Ovary (tissue), 9 donors: ENCODE data around the gene RGS10. TPM values are rescaled to one million over a fixed set of nuclear protein-coding genes. Genes with fewer than 3 reads are reported as not detected.

Source experiments
- DNase-seq, 5 donors: peaks; one replicate each; pipeline ENCODE4 v3.0.0-alpha.2; 2019 to 2020
- H3K27ac ChIP-seq, 2 donors: fragments of 200-600 bp; one replicate each; pipeline versions ENCODE4 v1.5.1 to v1.8.0; 2019 to 2022
- H3K27me3 ChIP-seq: fragments of 200-600 bp; one replicate; pipeline ENCODE4 v1.8.0; 2022
- H3K36me3 ChIP-seq: fragments of 200-600 bp; sonication (generic); one replicate; pipeline ENCODE4 v1.5.1; 2019
- H3K4me1 ChIP-seq: one replicate; pipeline ENCODE4 v1.8.1; 2013; ENCODE audit warnings: mild to moderate bottlenecking, moderate library complexity; ENCODE audit not compliant: insufficient read depth
- H3K4me3 ChIP-seq: fragments of 200-600 bp; sonication (generic); one replicate; pipeline ENCODE4 v1.5.1; 2017
- H3K9me3 ChIP-seq, 2 donors: fragments of 200-600 bp in 1 of 2; sonication (generic) in 1 of 2; one replicate each; pipeline versions ENCODE4 v1.5.1 to v1.8.1; 2013 to 2019; ENCODE audit warnings: mild to moderate bottlenecking in 1 of 2, moderate library complexity in 1 of 2
- EP300 ChIP-seq: sonication (generic); formaldehyde crosslinking; IDR thresholded peaks from one replicate; pipeline ENCODE4 v1.6.1; 2017; ENCODE audit warnings: antibody characterized with exemption
- POLR2A ChIP-seq: fragments of 450-650 bp; IDR thresholded peaks from one replicate; pipeline ENCODE4 v1.6.1; 2017; ENCODE audit warnings: antibody characterized with exemption, mild to moderate bottlenecking, moderate library complexity
- WGBS, 3 donors: extraction: QIAGEN DNeasy Blood & Tissue Kit in 1 of 3; methylation state at CpG; one replicate each; pipeline versions ENCODE4 v1.1.5 to v1.1.7; 2013 to 2017; 5-methylcytosine and 5-hydroxymethylcytosine counted together
- intact Hi-C, 4 donors: fragments of 100-400 bp; cut with DNase I; formaldehyde crosslinking; loops; one replicate each; pipeline versions ENCODE4 v1.11.0 to v1.15.1; 2022 to 2023
- polyA plus RNA-seq, 2 donors: library from polyadenylated mRNA; stranded (reverse); fragments of 200-250 nt in 1 of 2; fragments of 350-450 nt in 1 of 2; fragmentation: Illumina TruSeq in 1 of 2; extraction: RNeasy Lipid Tissue Mini Kit (QIAGEN cat#74804) in 1 of 2; gene quantifications; one replicate each; pipeline ENCODE4 v1.2.3, GENCODE V29; 2013 to 2014
- total RNA-seq, 7 donors: library from RNA; depleted of rRNA in 2 of 7; stranded (reverse); fragments of >200 nt in 2 of 7; fragmentation: NEBNext Ultra II Directional in 3 of 7; extraction: Animal tissue kit (Norgen Biotek cat#: 25700) in 3 of 7; gene quantifications; one replicate each; pipeline versions ENCODE4 v1.1.0 to v1.2.4, GENCODE V29; 2016 to 2023
- TF ChIP-seq, protein P1 (sequence below), 3 donors: fragments of 450-650 bp in 2 of 3; fragments of 200-600 bp in 1 of 3; IDR thresholded peaks; one replicate each; pipeline versions ENCODE4 v1.5.1 to v1.8.0; 2016 to 2022; ENCODE audit warnings: antibody characterized with exemption in 3 of 3, mild to moderate bottlenecking in 1 of 3
- donor health status: DM: no; HTN: no; CAD: no; lungs with moderate emphysema.
- donor health status: DM: no; HTN: no; CAD: no.
- donor health status: Bipolar disorder and iron deficiency.
- donor health status: DM: yes; HTN: yes; CAD: no.
- donor health status: DM: no; HTN: no; CAD: no.
- donor health status: DM: yes; HTN: yes; CAD: no.

RGS10 gene
- total and polyA plus RNA-seq, 9 donors, result 7.6 to 63.3 (median 20.4) TPM

DNA sequence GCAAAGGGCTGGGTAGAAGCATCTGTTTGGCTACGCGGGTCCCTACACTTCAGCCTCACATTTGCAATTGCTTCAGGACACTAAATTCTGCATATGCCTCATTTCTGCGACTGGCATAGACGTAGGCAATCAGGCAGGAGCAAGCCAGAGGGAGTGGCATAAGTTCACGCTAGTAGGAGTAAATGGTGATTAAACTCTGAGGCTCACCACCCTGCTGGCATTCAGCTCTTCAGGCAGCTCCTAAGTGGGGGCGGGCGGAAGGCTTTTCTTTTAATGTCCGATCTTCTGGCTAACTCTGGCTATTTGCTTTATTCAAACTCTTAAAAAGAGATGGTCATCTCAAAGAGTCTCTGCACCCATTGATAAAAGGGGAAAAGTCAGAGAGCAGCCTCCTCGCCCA is 45.3 kb downstream of the RGS10 start:
- WGBS, 3 donors, result 93 to 95% (median 93%) methylated on average over 9 of the region's 9 CpGs
- DNase-seq, result no peak
- Histone ChIP-seq H3K36me3 (no peaks in the 10 kb centered on the region), H3K27me3 (no peaks in the 10 kb centered on the region), H3K4me1 (peaks cover 8% of the 10 kb centered on the region), H3K9me3 (no peaks in the 10 kb centered on the region), H3K4me3 (no peak overlapping the region), H3K27ac (no peak overlapping the region)
- TF ChIP-seq, protein P1, sequence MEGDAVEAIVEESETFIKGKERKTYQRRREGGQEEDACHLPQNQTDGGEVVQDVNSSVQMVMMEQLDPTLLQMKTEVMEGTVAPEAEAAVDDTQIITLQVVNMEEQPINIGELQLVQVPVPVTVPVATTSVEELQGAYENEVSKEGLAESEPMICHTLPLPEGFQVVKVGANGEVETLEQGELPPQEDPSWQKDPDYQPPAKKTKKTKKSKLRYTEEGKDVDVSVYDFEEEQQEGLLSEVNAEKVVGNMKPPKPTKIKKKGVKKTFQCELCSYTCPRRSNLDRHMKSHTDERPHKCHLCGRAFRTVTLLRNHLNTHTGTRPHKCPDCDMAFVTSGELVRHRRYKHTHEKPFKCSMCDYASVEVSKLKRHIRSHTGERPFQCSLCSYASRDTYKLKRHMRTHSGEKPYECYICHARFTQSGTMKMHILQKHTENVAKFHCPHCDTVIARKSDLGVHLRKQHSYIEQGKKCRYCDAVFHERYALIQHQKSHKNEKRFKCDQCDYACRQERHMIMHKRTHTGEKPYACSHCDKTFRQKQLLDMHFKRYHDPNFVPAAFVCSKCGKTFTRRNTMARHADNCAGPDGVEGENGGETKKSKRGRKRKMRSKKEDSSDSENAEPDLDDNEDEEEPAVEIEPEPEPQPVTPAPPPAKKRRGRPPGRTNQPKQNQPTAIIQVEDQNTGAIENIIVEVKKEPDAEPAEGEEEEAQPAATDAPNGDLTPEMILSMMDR (IDR thresholded peaks at IDR 0.05), result no peak
- TF ChIP-seq POLR2A, result no peak
- no peak for TF ChIP-seq EP300
- intact Hi-C loops, result no loop called here

DNA sequence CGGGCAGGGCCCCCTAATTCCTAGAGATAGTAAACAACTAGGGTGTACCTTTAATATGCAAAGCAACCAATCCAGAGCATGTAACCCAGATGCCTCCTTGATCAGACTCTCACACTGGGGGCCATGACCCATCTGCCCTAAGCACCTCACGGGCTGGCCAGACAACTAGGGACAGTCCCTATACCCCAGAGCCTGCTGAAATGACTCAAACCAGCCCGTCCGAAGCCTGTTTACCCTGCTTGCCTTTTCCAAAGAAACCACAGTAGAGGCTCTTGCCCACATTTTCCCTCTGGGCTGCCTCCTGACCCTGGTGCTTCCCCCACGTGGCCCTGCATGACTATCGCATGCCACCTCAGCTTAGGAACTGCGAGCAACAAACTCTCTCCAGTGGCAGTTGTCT is 46.2 kb downstream of the RGS10 start:
- Histone ChIP-seq H3K27ac (no peak overlapping the region), H3K27me3 (no peaks in the 10 kb centered on the region), H3K4me3 (no peak overlapping the region), H3K9me3 (no peaks in the 10 kb centered on the region), H3K4me1 (peaks cover 8% of the 10 kb centered on the region), H3K36me3 (no peaks in the 10 kb centered on the region)
- intact Hi-C loops, result no loop called here
- TF ChIP-seq POLR2A (no peak), EP300 (no peak)
- no peak for DNase-seq
- WGBS, 3 donors, result 88 to 91% (median 89%) methylated on average over 7 of the region's 7 CpGs

DNA sequence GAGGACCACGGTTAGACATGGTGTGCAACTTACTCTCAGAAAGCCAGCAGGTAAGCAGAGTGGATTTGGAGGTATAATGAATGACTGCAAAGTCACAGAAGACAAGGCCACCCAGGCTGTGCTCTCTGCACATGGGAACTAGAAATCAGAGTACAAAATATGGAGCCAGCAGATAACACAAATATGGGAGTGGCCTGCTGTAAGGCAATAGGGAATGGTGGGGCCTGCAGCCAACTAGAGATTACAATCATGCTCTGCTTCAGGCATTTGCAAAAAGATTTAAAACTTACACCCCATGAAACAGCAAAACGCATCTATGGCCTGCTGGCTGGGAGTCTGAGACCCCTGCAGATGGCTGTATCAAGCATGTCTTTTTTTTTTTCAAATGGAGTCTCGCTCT is 47.0 kb downstream of the RGS10 start:
- Histone ChIP-seq H3K27me3 (no peaks in the 10 kb centered on the region), H3K36me3 (no peaks in the 10 kb centered on the region), H3K4me1 (peaks cover 8% of the 10 kb centered on the region), H3K27ac (peak overlapping the region in 1 of 2 donors; percentile 36), H3K9me3 (no peaks in the 10 kb centered on the region), H3K4me3 (no peak overlapping the region)
- WGBS, 3 donors, result 84 to 96% (median 89%) methylated on average over 3 of the region's 3 CpGs
- TF ChIP-seq, protein P1 (IDR thresholded peaks at IDR 0.05), result no peak
- TF ChIP-seq POLR2A (no peak), EP300 (no peak)
- intact Hi-C loops, result no loop called here
- DNase-seq, result no peak

DNA sequence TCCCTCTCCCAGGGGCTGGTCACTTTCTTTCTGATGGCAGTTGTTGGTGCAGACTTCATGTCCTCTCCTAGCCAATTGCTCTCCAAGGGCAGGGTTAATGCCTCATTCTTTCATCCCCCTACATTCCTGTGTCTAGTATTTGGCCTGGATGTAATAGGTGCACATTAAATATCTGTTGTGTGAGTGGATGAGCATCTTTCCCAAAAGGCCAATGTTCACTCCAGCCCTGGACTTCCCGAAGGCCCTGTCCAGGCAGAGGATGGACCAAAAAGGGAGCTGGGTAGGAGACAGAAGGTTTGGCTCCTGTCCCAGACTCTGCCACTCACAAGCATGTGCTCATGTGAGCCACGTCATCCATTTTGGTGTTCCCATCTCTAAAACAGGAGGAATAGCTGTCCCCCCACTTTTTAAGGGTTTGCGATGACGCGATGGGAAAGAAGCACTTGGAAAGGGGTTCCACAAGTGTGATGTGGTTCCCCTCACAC is 47.5 kb downstream of the RGS10 start:
- peak overlapping the region in 1 of 2 donors; percentile 36 for H3K27ac ChIP-seq

More for the DNA sequence above, 47.5 kb downstream of the RGS10 start:
- TF ChIP-seq POLR2A (no peak), EP300 (no peak)
- TF ChIP-seq, protein P1 (IDR thresholded peaks at IDR 0.05), result no peak
- Histone ChIP-seq H3K36me3 (no peaks in the 10 kb centered on the region), H3K9me3 (no peaks in the 10 kb centered on the region), H3K4me1 (peaks cover 8% of the 10 kb centered on the region), H3K27me3 (no peaks in the 10 kb centered on the region), H3K4me3 (no peak overlapping the region)
- intact Hi-C loops, result no loop called here
- WGBS, 3 donors, result 82 to 83% (median 83%) methylated on average over 5 of the region's 5 CpGs
- DNase-seq, result no peak
